Measurements from ENCODE around the gene TMEM100. TPM values are rescaled to one million over a fixed set of nuclear protein-coding genes. Genes with fewer than 3 reads are reported as not detected.

Gene TMEM100
- total RNA-seq, 1 donor from 2014 or later: 21.4 TPM

DNA sequence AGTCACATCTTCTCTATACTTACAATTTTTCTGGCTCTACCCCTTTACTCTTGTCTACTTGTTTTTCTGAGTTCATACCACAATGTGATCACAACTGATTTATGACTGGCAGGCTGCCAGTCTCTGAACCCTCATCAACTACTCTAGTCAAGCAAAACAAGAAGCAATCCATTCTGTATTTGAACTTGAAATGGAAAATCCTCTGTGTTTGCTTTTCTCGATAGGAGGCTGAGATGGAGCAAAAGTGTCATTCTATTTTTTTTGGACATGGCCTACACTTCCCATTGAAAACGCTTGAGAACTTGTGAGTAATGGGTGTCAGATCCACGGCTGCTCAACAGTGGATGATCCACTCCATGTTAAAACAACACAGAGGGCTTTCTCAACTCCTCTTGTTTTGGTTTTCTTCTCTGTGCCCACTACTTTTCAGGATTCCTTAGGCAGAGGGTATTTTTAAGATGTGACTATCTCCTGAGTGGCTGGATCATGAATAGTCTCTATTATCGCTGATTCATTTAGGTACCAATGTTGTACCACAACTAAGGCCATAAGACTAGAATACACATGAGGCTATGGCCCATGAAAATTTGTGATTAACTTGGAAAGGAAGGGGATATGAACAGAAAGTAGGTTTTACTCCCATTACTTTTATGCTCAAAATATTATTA, 11.7 kb downstream of the TMEM100 start:
- no peaks in the 10 kb centered on the region for H3K36me3 Mint-ChIP-seq
- no peak overlapping the region for H3K27ac Mint-ChIP-seq
- no peak for DNase-seq (ENCODE audit: extremely low spot score, unreplicated experiment)
- no peaks in the 10 kb centered on the region for H3K9me3 Mint-ChIP-seq
- H3K4me1 Mint-ChIP-seq (ENCODE audit: unreplicated experiment): peaks cover 27% of the 10 kb centered on the region
- no peak for TF ChIP-seq CTCF (conservative IDR thresholded peaks at IDR 0.05)
- H3K27me3 Mint-ChIP-seq: no peaks in the 10 kb centered on the region
- H3K4me3 Mint-ChIP-seq: no peak overlapping the region

- no peaks in the 10 kb centered on the region for H3K9me3 Mint-ChIP-seq
- H3K27me3 Mint-ChIP-seq: no peaks in the 10 kb centered on the region
- H3K36me3 Mint-ChIP-seq: no peaks in the 10 kb centered on the region
- TF ChIP-seq CTCF (conservative IDR thresholded peaks at IDR 0.05): no peak
- H3K4me3 Mint-ChIP-seq: no peak overlapping the region
- peaks cover 30% of the 10 kb centered on the region for H3K4me1 Mint-ChIP-seq (ENCODE audit: unreplicated experiment)
- DNase-seq (ENCODE audit: extremely low spot score, unreplicated experiment): no peak
- H3K27ac Mint-ChIP-seq: no peak overlapping the region
These were observed 12.3 kb downstream of the TMEM100 start for GRCh38 chr17:55710410-55710809.

DNA sequence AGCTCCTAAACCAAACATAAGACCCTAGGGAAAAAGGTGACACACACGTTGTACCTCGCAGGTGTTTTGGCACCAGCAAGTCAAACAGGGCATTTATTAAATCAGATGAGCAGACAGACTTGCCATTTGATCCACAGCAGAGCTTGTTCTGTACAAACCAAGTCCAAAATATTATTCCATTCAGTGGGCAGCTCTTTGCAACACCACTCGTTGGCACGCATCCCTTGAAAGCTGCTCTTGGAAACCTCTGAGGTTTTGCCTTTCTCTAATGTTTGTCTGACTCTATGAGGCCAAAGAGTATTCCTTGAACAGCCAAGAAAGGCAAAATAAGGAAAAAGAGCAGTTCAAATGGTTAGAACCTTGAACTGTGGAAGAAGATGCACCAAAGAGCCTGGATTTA, 12.7 kb downstream of the TMEM100 start:
- H3K36me3 Mint-ChIP-seq: no peaks in the 10 kb centered on the region
- no peaks in the 10 kb centered on the region for H3K27me3 Mint-ChIP-seq
- no peak overlapping the region for H3K27ac Mint-ChIP-seq
- no peak for TF ChIP-seq CTCF (conservative IDR thresholded peaks at IDR 0.05)
- no peak overlapping the region for H3K4me3 Mint-ChIP-seq
- DNase-seq (ENCODE audit: extremely low spot score, unreplicated experiment): no peak
- peaks cover 30% of the 10 kb centered on the region for H3K4me1 Mint-ChIP-seq (ENCODE audit: unreplicated experiment)
- H3K9me3 Mint-ChIP-seq: no peaks in the 10 kb centered on the region

DNA sequence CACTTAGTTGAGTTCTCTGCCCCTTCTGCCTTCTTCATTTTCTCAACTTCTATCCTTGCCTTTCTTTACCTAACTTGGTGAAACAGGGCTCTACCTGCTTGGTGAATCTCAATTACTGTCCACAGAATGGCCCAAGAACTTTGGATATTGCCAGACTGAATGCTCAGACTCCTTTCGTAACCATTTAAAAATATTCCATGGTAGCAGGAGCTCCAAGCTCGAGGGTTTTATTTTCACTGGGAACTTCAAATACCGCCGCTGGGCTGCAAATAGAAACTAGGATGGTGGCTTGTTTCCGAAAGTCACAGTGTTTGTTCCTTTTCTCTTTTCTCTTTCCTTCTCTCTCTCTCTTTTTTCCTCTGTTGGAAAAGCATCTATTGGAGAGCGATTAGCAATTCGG, 13.2 kb downstream of the TMEM100 start:
- peaks cover 3% of the 10 kb centered on the region for H3K9me3 Mint-ChIP-seq
- no peak overlapping the region for H3K27ac Mint-ChIP-seq
- H3K4me1 Mint-ChIP-seq (ENCODE audit: unreplicated experiment): peaks cover 33% of the 10 kb centered on the region
- no peaks in the 10 kb centered on the region for H3K36me3 Mint-ChIP-seq
- no peaks in the 10 kb centered on the region for H3K27me3 Mint-ChIP-seq
- no peak overlapping the region for H3K4me3 Mint-ChIP-seq
- DNase-seq (ENCODE audit: extremely low spot score, unreplicated experiment): no peak
- no peak for TF ChIP-seq CTCF (conservative IDR thresholded peaks at IDR 0.05)

DNA sequence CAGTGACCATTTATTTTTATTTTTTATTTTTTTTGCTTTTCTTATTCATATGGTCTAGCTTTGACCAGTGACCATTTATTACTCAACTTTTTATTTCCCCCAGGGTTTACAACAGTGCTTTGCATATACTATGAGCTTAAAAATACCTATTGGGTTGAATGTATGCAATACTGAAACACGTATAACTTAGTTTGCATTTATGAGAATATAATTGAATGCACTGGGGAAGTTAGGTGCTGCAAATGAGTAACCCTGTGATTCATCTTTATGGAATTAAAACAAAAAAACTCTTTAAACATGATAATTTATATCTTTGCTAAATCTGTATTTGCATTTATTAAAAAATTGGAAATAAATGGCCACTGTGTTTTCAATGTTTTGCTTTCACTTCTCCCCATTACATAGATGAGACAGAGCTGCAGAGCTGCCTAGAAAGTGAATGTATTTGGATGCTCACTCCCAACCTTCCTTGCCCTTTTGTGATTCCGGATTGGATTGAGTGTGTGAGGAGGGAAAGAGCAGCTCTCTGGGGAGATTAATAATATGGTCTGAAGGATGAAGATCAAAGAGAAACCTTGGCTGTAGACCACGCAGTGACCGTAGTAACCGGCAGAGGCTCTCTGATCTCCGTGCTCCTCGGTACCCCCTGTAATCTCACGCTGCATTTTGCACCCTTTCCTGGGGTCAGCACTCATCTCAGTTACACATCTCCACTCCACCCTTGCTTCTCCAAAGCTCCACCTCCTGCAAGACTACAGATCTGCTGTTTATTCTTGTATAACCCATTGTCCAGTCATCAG, 14.3 kb downstream of the TMEM100 start:
- DNase-seq (ENCODE audit: extremely low spot score, unreplicated experiment): no peak
- Mint-ChIP-seq H3K4me3 (peak overlapping the region; percentile 15), H3K27ac (no peak overlapping the region), H3K27me3 (no peaks in the 10 kb centered on the region), H3K4me1 (ENCODE audit: unreplicated experiment) (peaks cover 33% of the 10 kb centered on the region), H3K36me3 (no peaks in the 10 kb centered on the region), H3K9me3 (peaks cover 4% of the 10 kb centered on the region)
- TF ChIP-seq CTCF (conservative IDR thresholded peaks at IDR 0.05): no peak

Measured in type B pancreatic cell (in vitro differentiated cells).